Right lobe of liver (tissue), 6 donors: ENCODE results near the gene ST7. TPM values are rescaled to one million over a fixed set of nuclear protein-coding genes. Genes with fewer than 3 reads are reported as not detected.

Experiments used
- ATAC-seq, 4 donors: fragments of 200-7000 bp; cut with Tn5 transposase; one replicate each; pipeline ENCODE4 v1.9.1; 2020; ENCODE audit warnings: mild to moderate bottlenecking in 4 of 4, moderate library complexity in 4 of 4
- DNase-seq, 3 donors: peaks; one replicate each; pipeline ENCODE4 v3.0.0-alpha.2; 2020
- H3K27ac ChIP-seq, 3 donors: fragments of 200-600 bp; one replicate each; pipeline ENCODE4 v1.8.0; 2022
- H3K27me3 ChIP-seq, 2 donors: fragments of 200-600 bp; one replicate each; pipeline ENCODE4 v1.8.0; 2022
- H3K36me3 ChIP-seq, 4 donors: fragments of 200-600 bp; sonication (generic) in 1 of 4; one replicate each; pipeline versions ENCODE4 v1.5.1 to v1.8.0; 2017 to 2022; ENCODE audit warnings: control low read depth in 1 of 4
- H3K4me1 ChIP-seq, 4 donors: fragments of 200-600 bp; sonication (generic) in 1 of 4; one replicate each; pipeline versions ENCODE4 v1.5.1 to v1.8.0; 2017 to 2022; ENCODE audit warnings: control low read depth in 1 of 4
- H3K4me3 ChIP-seq, 3 donors: fragments of 200-600 bp; one replicate each; pipeline ENCODE4 v1.8.0; 2022
- H3K9me3 ChIP-seq, 4 donors: fragments of 200-600 bp; sonication (generic) in 1 of 4; one replicate each; pipeline versions ENCODE4 v1.5.1 to v1.8.0; 2017 to 2022; ENCODE audit warnings: control low read depth in 1 of 4
- CTCF ChIP-seq, 4 donors: fragments of 200-600 bp in 3 of 4; fragments of 450-650 bp in 1 of 4; IDR thresholded peaks; one replicate each; pipeline versions ENCODE4 v1.5.1 to v1.8.0; 2016 to 2022; ENCODE audit warnings: antibody characterized with exemption in 4 of 4, mild to moderate bottlenecking in 2 of 4
- POLR2A ChIP-seq: fragments of 450-650 bp; IDR thresholded peaks from one replicate; pipeline ENCODE4 v1.6.1; 2017; ENCODE audit warnings: antibody characterized with exemption, mild to moderate bottlenecking
- WGBS: methylation state at CpG from one replicate; pipeline ENCODE4 v1.1.6; 2018; ENCODE audit warnings: low coverage, low lambda C conversion rate; ENCODE audit not compliant: insufficient coverage; ENCODE audit errors: missing lambda C conversion rate; 5-methylcytosine and 5-hydroxymethylcytosine counted together
- intact Hi-C, 2 donors: fragments of 100-400 bp; cut with DNase I; formaldehyde crosslinking; loops; one replicate each; pipeline versions ENCODE4 v1.11.2 to v1.14.1; 2022
- microRNA-seq, 2 donors: library from miRNA; unstranded; fragments of <30 nt; microRNA quantifications; one replicate each; pipeline ENCODE4, GENCODE V29; 2019 to 2020
- small RNA-seq, 2 experiments: library from RNA; depleted of rRNA; stranded (forward); fragments of <200 nt; gene quantifications; one replicate each; pipeline ENCODE3, GENCODE V24; 2016
- total RNA-seq, 6 experiments: library from RNA; depleted of rRNA in 2 of 6; stranded (reverse); fragments of >200 nt in 2 of 6; fragmentation: NEBNext Ultra II Directional in 3 of 6; extraction: Animal tissue kit (Norgen Biotek cat#: 25700) in 3 of 6; gene quantifications; one replicate each; pipeline versions ENCODE4 v1.1.0 to v1.2.4, GENCODE V29; 2016 to 2023
- donor health status: DM: no; HTN: yes; CAD: no.
- donor health status: DM: no; HTN: no; CAD: no.
- donor health status: DM: no; HTN: no; CAD: no.
- donor health status: DM: no; HTN: yes; CAD: no.
- donor health status: DM: no; HTN: yes; CAD: no.

The ST7 gene
- total RNA-seq, 6 experiments from 2014 or later: 17.4 to 29.9 (median 22.4) TPM

DNA sequence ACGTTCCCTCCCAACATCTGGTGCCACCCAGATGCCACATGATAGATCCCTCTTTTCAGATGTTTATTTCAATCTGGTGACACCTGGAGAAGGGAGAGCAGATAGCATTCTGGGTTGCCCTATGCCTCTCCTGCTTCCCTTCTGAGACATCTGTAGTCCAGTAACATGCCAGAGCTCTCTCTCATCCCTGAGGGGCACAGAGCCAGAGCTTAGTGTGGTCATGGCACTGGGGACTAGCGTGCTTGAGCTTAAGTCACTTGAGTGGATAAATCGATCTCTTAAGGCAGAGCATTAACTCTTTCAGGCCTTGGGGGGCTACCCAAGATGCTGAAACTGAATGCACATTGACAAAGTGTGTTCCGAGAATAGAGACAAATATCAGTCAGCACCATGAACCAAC is 321.6 kb downstream of the ST7 start:
- WGBS: 89% methylated on average over 3 of the region's 4 CpGs
- TF ChIP-seq CTCF (IDR thresholded peaks at IDR 0.05) (no peak), POLR2A (no peak)

GRCh38 chr7:117277576-117277975 is 324.3 kb downstream of the ST7 start:
- no peaks in the 10 kb centered on the region for H3K9me3 ChIP-seq
- 44% methylated on average over 3 of the region's 3 CpGs for WGBS
- H3K4me1 ChIP-seq: no peaks in the 10 kb centered on the region
- DNase-seq: no peak
- H3K36me3 ChIP-seq: no peaks in the 10 kb centered on the region
- intact Hi-C loops: no loop called here
- TF ChIP-seq CTCF (IDR thresholded peaks at IDR 0.05) (no peak), POLR2A (no peak)
- no peak for ATAC-seq
- no peak overlapping the region for H3K4me3 ChIP-seq
- H3K27me3 ChIP-seq: no peaks in the 10 kb centered on the region
- no peak overlapping the region for H3K27ac ChIP-seq

More for the DNA sequence above, 321.6 kb downstream of the ST7 start:
- intact Hi-C loops: no loop called here
- no peaks in the 10 kb centered on the region for H3K9me3 ChIP-seq
- no peaks in the 10 kb centered on the region for H3K27me3 ChIP-seq
- no peak overlapping the region for H3K27ac ChIP-seq
- no peaks in the 10 kb centered on the region for H3K4me1 ChIP-seq
- H3K4me3 ChIP-seq: no peak overlapping the region
- ATAC-seq (no peak), DNase-seq (no peak)
- no peaks in the 10 kb centered on the region for H3K36me3 ChIP-seq

GRCh38 chr7:117278040-117278439 is 324.7 kb downstream of the ST7 start:
- Histone ChIP-seq H3K27me3 (no peaks in the 10 kb centered on the region), H3K9me3 (no peaks in the 10 kb centered on the region), H3K4me1 (no peaks in the 10 kb centered on the region), H3K27ac (no peak overlapping the region), H3K36me3 (no peaks in the 10 kb centered on the region), H3K4me3 (no peak overlapping the region)
- DNase-seq: no peak
- WGBS: no CpG with 5 or more reads among the region's 10 CpGs
- no peak for TF ChIP-seq CTCF (IDR thresholded peaks at IDR 0.05)
- TF ChIP-seq POLR2A: no peak
- intact Hi-C loops: no loop called here
- no peak for ATAC-seq

GRCh38 chr7:117279203-117279602 is 325.9 kb downstream of the ST7 start:
- 53% methylated on average over 2 of the region's 2 CpGs for WGBS
- H3K27ac ChIP-seq: no peak overlapping the region
- H3K9me3 ChIP-seq: no peaks in the 10 kb centered on the region
- no peaks in the 10 kb centered on the region for H3K4me1 ChIP-seq
- no peak for DNase-seq
- H3K4me3 ChIP-seq: no peak overlapping the region
- intact Hi-C loops: no loop called here
- H3K27me3 ChIP-seq: no peaks in the 10 kb centered on the region
- no peaks in the 10 kb centered on the region for H3K36me3 ChIP-seq
- TF ChIP-seq POLR2A (no peak), CTCF (IDR thresholded peaks at IDR 0.05) (no peak)
- no peak for ATAC-seq

Small RNA genes within 50 kb of the gene (microRNA-seq; reads per million reads assigned to microRNA genes)
- 0 to 0.29 reads per million in 2 donors for gene MIR6132

Small RNA genes within 50 kb of the gene (small RNA-seq; reads per million reads assigned to genes)
- 0 reads per million in 2 experiments for gene AC002542.1
- gene MTCYBP6: 0 reads per million in 2 experiments
- gene RF00019: 0 reads per million in 2 experiments
- gene RF02179: 0 reads per million in 2 experiments
- 0 reads per million in 2 experiments for gene RF02180
- gene RF02181: 0 reads per million in 2 experiments
- gene RF02183: 0 reads per million in 2 experiments
- gene RF02184: 0 reads per million in 2 experiments
- 0 reads per million in 2 experiments for gene RF02185
- 0 reads per million in 2 experiments for gene RF02188
- gene RNA5SP239: 0 reads per million in 2 experiments

Other genes with a start within 250 kb of the ST7 start
- gene CAPZA2, start 90.9 kb upstream of the ST7 start, total RNA-seq: 100 to 1,000 TPM in 3 of 6 experiments, 10 to 100 TPM in 3; 48.8 to 114 (median 89.8) TPM